ENCODE results near the gene FGFRL1.

The FGFRL1 gene

DNA sequence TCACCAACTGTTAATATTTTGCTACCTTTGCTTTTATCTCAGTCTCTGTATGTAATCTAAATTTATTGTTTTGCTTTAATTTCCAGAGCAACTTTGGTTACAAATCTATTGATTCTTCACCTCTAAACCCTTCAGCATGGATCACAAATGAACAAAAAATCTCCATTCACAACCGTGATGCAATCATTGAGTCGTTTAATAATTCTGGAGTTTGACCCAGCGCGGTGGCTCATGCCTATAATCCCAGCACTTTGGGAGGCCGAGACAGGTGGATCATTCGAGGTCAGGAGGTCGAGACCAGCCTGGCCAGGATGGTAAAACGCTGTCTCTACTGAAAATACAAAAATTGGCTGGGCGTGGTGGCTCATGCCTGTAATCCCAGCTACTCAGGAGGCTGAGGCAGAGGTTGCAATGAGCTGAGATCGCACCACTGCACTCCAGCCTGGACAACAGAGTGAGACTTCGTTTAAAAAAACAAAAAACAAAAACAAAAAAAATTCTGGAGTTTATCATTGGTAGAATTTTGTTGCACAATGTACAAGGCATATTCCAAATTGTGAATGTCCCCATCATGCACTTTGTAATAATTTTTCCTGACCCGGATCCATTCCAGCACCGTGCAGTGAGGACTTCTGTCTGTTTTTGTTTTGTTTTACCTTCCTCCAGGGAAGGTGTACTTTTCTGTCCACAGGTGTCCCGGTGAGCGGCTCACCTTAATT is 26.9 kb upstream of the FGFRL1 start:
- Histone ChIP-seq H3K4me3 (ENCODE audit: low read depth, low read length) (peak overlapping the region; percentile 42), H3K9me3 (ENCODE audit: severe bottlenecking) (no peaks in the 10 kb centered on the region), H3K27ac (peak overlapping the region; percentile 53), H3K36me3 (peaks cover 2% of the 10 kb centered on the region; the same call in 1 of the 2 replicates), H3K27me3 (ENCODE audit: insufficient read depth, low read depth, severe bottlenecking) (no peaks in the 10 kb centered on the region)
- DNase-seq, result no peak
- TF ChIP-seq, protein P1, sequence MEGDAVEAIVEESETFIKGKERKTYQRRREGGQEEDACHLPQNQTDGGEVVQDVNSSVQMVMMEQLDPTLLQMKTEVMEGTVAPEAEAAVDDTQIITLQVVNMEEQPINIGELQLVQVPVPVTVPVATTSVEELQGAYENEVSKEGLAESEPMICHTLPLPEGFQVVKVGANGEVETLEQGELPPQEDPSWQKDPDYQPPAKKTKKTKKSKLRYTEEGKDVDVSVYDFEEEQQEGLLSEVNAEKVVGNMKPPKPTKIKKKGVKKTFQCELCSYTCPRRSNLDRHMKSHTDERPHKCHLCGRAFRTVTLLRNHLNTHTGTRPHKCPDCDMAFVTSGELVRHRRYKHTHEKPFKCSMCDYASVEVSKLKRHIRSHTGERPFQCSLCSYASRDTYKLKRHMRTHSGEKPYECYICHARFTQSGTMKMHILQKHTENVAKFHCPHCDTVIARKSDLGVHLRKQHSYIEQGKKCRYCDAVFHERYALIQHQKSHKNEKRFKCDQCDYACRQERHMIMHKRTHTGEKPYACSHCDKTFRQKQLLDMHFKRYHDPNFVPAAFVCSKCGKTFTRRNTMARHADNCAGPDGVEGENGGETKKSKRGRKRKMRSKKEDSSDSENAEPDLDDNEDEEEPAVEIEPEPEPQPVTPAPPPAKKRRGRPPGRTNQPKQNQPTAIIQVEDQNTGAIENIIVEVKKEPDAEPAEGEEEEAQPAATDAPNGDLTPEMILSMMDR (IDR thresholded peaks at IDR 0.05; ENCODE audit: low read depth, low read length), result no peak

DNA sequence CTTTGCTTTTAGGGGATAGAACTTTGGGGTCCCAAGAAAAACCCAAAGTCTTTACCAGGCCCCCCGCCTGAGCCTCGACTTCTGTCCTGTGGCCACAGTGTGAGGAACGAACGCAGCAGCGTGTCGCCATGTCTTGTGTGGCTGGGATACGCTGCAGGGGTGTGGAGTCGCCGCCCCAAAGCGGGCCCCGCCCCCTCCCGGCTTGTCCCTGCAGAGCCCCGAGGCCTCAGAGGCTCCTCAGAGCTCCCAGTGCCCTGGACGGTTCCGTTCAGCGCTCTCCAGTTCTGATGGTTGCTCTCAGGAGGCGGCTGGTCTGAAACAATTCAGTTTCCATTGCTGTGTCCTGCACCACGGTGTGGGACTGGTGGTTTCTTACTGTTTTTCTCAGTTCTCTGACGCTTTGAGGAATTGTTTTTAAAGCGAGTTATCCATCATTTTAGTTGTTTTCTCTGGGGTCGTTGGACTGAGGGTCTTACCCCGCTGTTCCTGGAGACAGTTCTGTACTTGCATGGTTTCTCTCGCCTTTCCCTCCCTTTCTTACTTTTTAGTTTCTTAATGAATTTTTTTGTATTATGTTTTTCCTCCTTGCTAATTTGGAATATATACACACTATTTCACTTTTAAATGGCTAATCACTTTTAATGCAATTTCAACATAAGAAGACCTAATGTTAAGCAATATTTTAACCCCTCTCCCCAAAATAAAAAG is 26.1 kb upstream of the FGFRL1 start:
- H3K36me3 ChIP-seq, result peaks cover 8% of the 10 kb centered on the region; the same call in 1 of the 2 replicates
- TF ChIP-seq, protein P1 (IDR thresholded peaks at IDR 0.05; ENCODE audit: low read depth, low read length), result no peak
- peak overlapping the region; percentile 53 for H3K27ac ChIP-seq
- H3K4me3 ChIP-seq (ENCODE audit: low read depth, low read length), result peak overlapping the region; percentile 42
- peak; percentile 91 for DNase-seq
- no peaks in the 10 kb centered on the region for H3K9me3 ChIP-seq (ENCODE audit: severe bottlenecking)
- no peaks in the 10 kb centered on the region for H3K27me3 ChIP-seq (ENCODE audit: insufficient read depth, low read depth, severe bottlenecking)

DNA sequence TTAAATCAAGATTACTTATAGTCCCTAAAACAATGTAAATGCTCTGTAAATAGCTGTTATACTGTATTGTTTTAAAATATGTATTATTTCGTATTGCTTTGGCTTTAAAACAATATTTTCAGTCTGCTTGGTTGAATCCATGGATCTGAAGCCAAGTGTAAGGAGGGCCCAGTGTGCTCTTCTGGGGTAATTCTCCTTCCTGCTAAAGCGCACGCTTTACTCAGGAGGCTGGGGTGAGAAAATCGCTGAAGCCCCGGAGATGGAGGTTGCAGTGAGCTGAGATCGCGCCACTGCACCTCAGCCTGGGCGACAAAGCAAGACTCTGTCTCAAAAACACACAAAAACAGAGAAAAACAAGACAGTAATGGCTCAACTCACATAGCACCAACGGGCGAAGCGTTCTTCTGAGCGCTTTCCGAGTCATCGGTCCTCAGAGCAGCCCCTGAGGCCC is 25.0 kb upstream of the FGFRL1 start:
- peak overlapping the region; percentile 51 for H3K4me3 ChIP-seq (ENCODE audit: low read depth, low read length)
- no peaks in the 10 kb centered on the region for H3K9me3 ChIP-seq (ENCODE audit: severe bottlenecking)
- TF ChIP-seq, protein P1 (IDR thresholded peaks at IDR 0.05; ENCODE audit: low read depth, low read length), result no peak
- H3K27me3 ChIP-seq (ENCODE audit: insufficient read depth, low read depth, severe bottlenecking), result no peaks in the 10 kb centered on the region
- H3K27ac ChIP-seq, result peak overlapping the region; percentile 70
- H3K36me3 ChIP-seq, result peaks cover 14% of the 10 kb centered on the region
- no peak for DNase-seq

DNA sequence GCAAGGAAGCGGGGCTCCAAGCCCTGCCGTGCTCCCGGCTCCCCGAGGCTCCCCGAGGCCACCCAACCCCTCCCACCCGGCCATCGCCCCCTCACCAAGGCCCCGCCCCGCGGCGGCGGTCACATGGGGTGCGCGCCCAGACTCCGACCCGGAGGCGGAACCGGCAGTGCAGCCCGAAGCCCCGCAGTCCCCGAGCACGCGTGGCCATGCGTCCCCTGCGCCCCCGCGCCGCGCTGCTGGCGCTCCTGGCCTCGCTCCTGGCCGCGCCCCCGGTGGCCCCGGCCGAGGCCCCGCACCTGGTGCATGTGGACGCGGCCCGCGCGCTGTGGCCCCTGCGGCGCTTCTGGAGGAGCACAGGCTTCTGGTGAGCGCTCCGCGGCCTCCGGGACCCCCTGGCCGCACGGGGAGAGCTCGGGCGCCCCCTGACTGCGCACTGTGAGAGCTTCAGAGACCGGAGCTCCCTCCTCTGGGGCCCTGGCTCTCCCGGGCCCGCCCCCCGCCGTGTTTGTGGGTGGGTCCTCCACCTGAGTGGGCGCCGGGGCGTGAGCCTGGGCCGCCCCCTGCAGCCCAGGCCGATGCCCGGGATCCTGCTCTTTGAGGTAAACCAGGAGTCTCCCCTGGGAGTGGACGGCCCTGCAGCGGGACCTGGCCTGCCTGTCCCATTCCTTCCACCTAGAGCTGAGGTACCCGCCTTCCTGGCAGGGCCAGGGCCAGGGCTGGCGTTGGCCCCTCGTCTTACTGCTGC is 24.4 kb upstream of the FGFRL1 start, which contains the start of gene IDUA:
Gene IDUA (plus strand): TSS at position 166 of the 745 bp plus-strand sequence. CDS start 41 bp downstream, at position 207.
- peak; percentile 93 for DNase-seq
- Histone ChIP-seq H3K27me3 (ENCODE audit: insufficient read depth, low read depth, severe bottlenecking) (no peaks in the 10 kb centered on the region), H3K36me3 (peaks cover 14% of the 10 kb centered on the region), H3K9me3 (ENCODE audit: severe bottlenecking) (no peaks in the 10 kb centered on the region), H3K4me3 (ENCODE audit: low read depth, low read length) (peak within 1 kb of the TSS; percentile 51), H3K27ac (peak within 1 kb of the TSS; percentile 70)
- TF ChIP-seq, protein P1 (IDR thresholded peaks at IDR 0.05; ENCODE audit: low read depth, low read length), result peak; percentile 84

DNA sequence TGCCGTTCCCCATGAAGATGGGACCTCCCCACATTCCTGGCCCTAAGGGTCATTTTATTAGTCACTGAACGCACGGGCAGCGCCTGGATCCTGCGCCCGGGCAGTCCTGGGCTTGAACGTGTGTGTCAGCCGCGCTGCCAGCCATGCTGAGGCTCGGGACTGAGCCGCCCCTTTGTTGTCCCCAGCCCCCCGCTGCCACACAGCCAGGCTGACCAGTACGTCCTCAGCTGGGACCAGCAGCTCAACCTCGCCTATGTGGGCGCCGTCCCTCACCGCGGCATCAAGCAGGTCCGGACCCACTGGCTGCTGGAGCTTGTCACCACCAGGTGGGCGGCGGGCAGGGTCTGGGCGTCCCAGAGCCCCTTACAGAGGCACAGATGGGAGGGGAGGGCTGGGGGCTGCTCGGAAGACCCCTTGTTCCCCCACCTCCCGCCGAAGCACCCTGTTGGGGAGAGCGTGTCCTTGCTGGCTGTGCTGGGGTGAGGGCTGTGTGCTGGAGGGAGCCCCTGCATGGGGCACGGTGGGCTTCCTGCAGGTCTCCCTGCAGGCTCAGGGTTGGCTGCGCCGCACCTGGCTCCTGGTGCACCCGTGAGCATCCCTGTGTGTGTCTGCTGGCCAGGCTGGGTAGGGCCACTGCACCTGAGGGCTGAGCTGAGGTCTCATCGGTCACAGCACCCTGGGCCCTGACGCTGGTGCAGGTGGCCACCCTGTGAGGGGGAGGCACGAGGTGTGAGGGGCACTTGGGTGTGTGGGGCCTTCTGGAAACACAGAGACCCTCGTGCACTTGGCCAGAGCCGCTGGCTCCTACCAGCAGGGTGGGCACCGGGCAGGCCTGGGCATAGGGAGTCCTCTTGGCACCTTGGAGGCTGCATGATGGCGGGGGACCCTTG is 23.6 kb upstream of the FGFRL1 start:
- no peaks in the 10 kb centered on the region for H3K27me3 ChIP-seq (ENCODE audit: insufficient read depth, low read depth, severe bottlenecking)
- H3K36me3 ChIP-seq, result peaks cover 14% of the 10 kb centered on the region
- TF ChIP-seq, protein P1 (IDR thresholded peaks at IDR 0.05; ENCODE audit: low read depth, low read length), result no peak
- no peak for DNase-seq
- peak overlapping the region; percentile 51 for H3K4me3 ChIP-seq (ENCODE audit: low read depth, low read length)
- H3K9me3 ChIP-seq (ENCODE audit: severe bottlenecking), result no peaks in the 10 kb centered on the region
- no peak overlapping the region for H3K27ac ChIP-seq
